Muscle layer of duodenum (tissue), 2 donors: ENCODE data around the gene GID8.

Experiments
- H3K27ac ChIP-seq: one replicate; pipeline ENCODE4 v1.7.0; 2013; ENCODE audit warnings: mild to moderate bottlenecking, low read length
- H3K27me3 ChIP-seq: one replicate; pipeline ENCODE4 v1.7.0; 2013; ENCODE audit warnings: low read depth, mild to moderate bottlenecking, control low read depth, low read length
- H3K36me3 ChIP-seq, 2 donors: one replicate each; pipeline ENCODE4 v1.7.0; 2013; ENCODE audit warnings: low read length in 2 of 2, control low read depth in 1 of 2, mild to moderate bottlenecking in 1 of 2; ENCODE audit not compliant: insufficient read depth in 2 of 2, control insufficient read depth in 1 of 2
- H3K4me1 ChIP-seq, 2 donors: one replicate each; pipeline ENCODE4 v1.7.0; 2013; ENCODE audit warnings: low read length in 2 of 2, mild to moderate bottlenecking in 2 of 2, control low read depth in 1 of 2, moderate library complexity in 1 of 2; ENCODE audit not compliant: insufficient read depth in 2 of 2, control insufficient read depth in 1 of 2
- H3K4me3 ChIP-seq, 2 donors: one replicate each; pipeline ENCODE4 v1.7.0; 2013; ENCODE audit warnings: low read length in 2 of 2, low read depth in 1 of 2, mild to moderate bottlenecking in 1 of 2
- H3K9me3 ChIP-seq, 2 donors: one replicate each; pipeline ENCODE4 v1.7.0; 2013; ENCODE audit warnings: low read length in 2 of 2, control low read depth in 1 of 2, mild to moderate bottlenecking in 1 of 2; ENCODE audit not compliant: control insufficient read depth in 1 of 2
- donor health status: healthy.

GID8 gene

GRCh38 chr20:62937268-62938104 lies 461 bp upstream of the GID8 start:
- H3K9me3 ChIP-seq = no peaks in the 10 kb centered on the region
- peaks cover 9 to 47% of the 10 kb centered on the region in 2 donors for H3K4me1 ChIP-seq
- H3K27me3 ChIP-seq = no peaks in the 10 kb centered on the region
- peak overlapping the region; percentile 77 to 95 for H3K4me3 ChIP-seq
- H3K27ac ChIP-seq = peak overlapping the region; percentile 83
- H3K36me3 ChIP-seq = peaks cover 10 to 22% of the 10 kb centered on the region in 2 donors

DNA sequence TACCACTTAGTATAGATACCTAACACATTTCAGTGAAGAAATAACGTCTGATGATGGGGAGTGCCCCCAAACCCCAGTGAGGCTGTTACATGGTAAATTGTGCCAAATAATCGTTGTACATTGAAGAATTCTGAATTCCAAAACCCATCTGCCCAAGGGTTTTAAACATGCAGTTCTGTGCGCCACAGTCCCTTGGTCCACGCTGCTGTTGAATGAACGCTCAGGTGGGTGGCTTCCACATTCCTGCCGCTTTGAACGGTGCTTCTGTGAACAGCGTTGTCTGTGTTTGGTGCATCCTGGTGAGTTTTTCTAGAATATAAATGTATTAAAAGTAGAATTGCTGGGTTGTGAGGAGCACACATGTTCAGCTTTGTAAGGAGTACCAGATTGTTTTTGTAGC lies 2.9 kb downstream of the GID8 start:
- Histone ChIP-seq H3K27me3 (no peaks in the 10 kb centered on the region), H3K9me3 (no peaks in the 10 kb centered on the region), H3K4me1 (peaks cover 9 to 30% of the 10 kb centered on the region in 2 donors), H3K36me3 (peaks cover 26 to 46% of the 10 kb centered on the region in 2 donors), H3K4me3 (no peak overlapping the region), H3K27ac (no peak overlapping the region)

DNA sequence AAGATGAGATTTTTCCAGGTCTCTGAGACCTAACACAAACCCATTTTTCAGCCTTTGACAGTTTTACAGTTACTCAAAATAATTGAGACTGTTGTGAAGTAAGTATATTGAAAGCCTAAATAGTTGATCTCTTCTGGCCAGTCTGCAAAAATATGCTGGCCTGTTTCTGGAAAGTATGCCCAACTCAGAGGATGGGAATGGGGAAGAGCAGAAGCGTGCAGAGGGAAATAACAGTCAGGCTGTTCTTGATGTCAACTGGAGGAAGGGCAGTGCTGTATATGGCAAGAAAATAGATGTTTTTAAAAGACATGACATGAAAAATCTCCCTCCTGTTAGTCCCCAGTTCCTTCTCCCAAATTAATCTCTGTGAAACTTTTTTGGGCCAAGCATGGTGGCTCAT lies 3.8 kb downstream of the GID8 start:
- H3K27ac ChIP-seq = no peak overlapping the region
- H3K36me3 ChIP-seq = peaks cover 34 to 55% of the 10 kb centered on the region in 2 donors
- peaks cover 9 to 21% of the 10 kb centered on the region in 2 donors for H3K4me1 ChIP-seq

DNA sequence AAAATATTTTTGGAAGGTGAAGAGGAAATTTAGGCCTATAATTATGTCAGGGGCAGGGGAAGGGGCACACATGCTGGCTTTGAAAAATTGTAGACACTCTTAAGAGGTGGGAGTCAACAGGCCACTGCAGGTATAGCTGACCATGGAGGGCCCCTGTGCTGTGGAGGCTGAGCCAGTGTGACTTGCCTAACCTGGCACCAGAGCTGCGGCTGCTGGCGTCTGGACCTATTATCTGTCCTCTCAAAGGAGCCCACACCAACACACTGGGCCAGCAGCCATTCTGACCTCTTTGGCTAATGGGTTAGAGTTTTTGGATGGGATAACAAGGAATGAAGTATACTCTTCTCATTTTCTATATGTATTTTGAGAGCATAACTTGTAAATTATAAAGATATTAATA lies 4.5 kb downstream of the GID8 start:
- Histone ChIP-seq H3K4me1 (peaks cover 9 to 18% of the 10 kb centered on the region in 2 donors), H3K9me3 (no peaks in the 10 kb centered on the region), H3K36me3 (peaks cover 41 to 59% of the 10 kb centered on the region in 2 donors), H3K27me3 (no peaks in the 10 kb centered on the region), H3K4me3 (no peak overlapping the region), H3K27ac (no peak overlapping the region)

More for the DNA sequence above, 3.8 kb downstream of the GID8 start:
- Histone ChIP-seq H3K4me3 (no peak overlapping the region), H3K9me3 (no peaks in the 10 kb centered on the region), H3K27me3 (no peaks in the 10 kb centered on the region)

- no peaks in the 10 kb centered on the region for H3K27me3 ChIP-seq
- H3K27ac ChIP-seq = no peak overlapping the region
- peaks cover 47 to 62% of the 10 kb centered on the region in 2 donors for H3K36me3 ChIP-seq
- no peaks in the 10 kb centered on the region for H3K9me3 ChIP-seq
- H3K4me3 ChIP-seq = no peak overlapping the region
- peaks cover 9 to 18% of the 10 kb centered on the region in 2 donors for H3K4me1 ChIP-seq
These were observed 5.4 kb downstream of the GID8 start for GRCh38 chr20:62943396-62943795.

DNA sequence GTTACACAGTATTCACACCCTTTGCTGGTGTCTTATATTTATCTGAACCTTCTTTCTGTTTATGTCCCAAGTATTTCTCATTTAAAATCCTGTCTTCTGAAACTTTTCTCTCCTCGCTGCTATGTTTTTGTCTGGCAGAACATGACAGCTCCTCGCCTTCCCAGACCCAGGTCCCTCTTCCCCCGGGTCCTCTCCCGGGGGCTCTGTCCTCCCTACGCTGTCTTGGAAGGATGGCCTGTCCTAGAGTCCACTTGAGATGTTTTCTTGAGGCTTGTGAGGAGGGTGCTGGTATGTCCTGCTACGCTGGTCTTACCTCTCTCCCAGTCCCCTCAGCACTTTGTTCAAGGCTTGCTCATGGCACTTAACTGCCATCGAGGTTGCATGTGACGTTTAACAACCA lies 6.2 kb downstream of the GID8 start:
- H3K36me3 ChIP-seq = peaks cover 51 to 67% of the 10 kb centered on the region in 2 donors
- H3K27ac ChIP-seq = no peak overlapping the region
- H3K27me3 ChIP-seq = no peaks in the 10 kb centered on the region
- H3K4me1 ChIP-seq = peaks cover 7 to 13% of the 10 kb centered on the region in 2 donors
- H3K4me3 ChIP-seq = no peak overlapping the region
- H3K9me3 ChIP-seq = no peaks in the 10 kb centered on the region

DNA sequence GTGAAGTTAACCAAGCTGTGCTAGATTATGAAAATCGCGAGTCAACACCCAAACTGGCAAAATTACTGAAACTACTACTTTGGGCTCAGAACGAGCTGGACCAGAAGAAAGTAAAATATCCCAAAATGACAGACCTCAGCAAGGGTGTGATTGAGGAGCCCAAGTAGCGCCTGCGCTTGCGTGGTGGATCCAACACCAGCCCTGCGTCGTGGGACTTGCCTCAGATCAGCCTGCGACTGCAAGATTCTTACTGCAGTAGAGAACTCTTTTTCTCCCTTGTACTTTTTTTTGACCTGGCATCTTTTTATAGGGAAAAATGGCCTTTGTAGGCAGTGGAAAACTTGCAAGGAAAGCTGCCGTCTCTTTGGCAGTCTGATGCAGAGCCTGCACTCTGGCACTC lies 6.8 kb downstream of the GID8 start:
- peaks cover under 1 to 7% of the 10 kb centered on the region in 2 donors for H3K4me1 ChIP-seq

DNA sequence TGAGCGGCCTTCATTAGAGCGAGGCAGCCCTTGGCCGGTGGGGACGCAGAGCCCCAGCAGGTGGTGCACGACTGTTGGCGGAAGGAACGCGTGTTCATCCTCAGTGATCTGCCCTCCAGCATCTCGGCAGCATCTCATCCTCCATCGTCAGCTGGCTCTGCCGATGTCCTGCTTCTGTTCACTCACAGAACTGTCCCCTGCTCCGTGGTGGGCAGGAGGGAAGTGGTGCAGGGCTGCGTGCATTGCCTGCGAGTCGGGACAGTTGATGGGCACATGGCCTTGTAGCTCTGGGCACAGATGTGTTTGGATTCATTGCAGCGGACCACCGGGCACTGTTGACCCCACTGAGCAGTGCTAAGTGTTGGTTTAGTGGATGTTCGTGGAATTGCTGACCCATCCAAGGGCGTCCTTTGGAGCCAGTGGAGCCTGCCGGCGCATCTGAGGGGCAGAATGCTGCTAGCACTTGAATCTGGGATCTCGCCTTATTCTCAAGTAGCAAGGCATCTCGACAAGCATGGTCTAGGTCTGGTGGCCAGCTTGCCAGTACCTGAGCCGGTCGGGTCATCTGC lies 7.9 kb downstream of the GID8 start:
- Histone ChIP-seq H3K27me3 (no peaks in the 10 kb centered on the region), H3K36me3 (peaks cover 52 to 65% of the 10 kb centered on the region in 2 donors), H3K9me3 (no peaks in the 10 kb centered on the region), H3K4me1 (peaks cover 0 to 4% of the 10 kb centered on the region in 2 donors), H3K27ac (no peak overlapping the region), H3K4me3 (no peak overlapping the region)

More for the DNA sequence above, 6.8 kb downstream of the GID8 start:
- H3K27me3 ChIP-seq = no peaks in the 10 kb centered on the region
- H3K9me3 ChIP-seq = no peaks in the 10 kb centered on the region
- H3K36me3 ChIP-seq = peaks cover 52 to 67% of the 10 kb centered on the region in 2 donors
- no peak overlapping the region for H3K27ac ChIP-seq
- no peak overlapping the region for H3K4me3 ChIP-seq

GRCh38 chr20:62946918-62947317 lies 9.0 kb downstream of the GID8 start:
- no peaks in the 10 kb centered on the region for H3K27me3 ChIP-seq
- H3K4me3 ChIP-seq = no peak overlapping the region
- peaks cover 0 to 4% of the 10 kb centered on the region in 2 donors for H3K4me1 ChIP-seq
- peaks cover 52 to 59% of the 10 kb centered on the region in 2 donors for H3K36me3 ChIP-seq
- no peak overlapping the region for H3K27ac ChIP-seq
- no peaks in the 10 kb centered on the region for H3K9me3 ChIP-seq

DNA sequence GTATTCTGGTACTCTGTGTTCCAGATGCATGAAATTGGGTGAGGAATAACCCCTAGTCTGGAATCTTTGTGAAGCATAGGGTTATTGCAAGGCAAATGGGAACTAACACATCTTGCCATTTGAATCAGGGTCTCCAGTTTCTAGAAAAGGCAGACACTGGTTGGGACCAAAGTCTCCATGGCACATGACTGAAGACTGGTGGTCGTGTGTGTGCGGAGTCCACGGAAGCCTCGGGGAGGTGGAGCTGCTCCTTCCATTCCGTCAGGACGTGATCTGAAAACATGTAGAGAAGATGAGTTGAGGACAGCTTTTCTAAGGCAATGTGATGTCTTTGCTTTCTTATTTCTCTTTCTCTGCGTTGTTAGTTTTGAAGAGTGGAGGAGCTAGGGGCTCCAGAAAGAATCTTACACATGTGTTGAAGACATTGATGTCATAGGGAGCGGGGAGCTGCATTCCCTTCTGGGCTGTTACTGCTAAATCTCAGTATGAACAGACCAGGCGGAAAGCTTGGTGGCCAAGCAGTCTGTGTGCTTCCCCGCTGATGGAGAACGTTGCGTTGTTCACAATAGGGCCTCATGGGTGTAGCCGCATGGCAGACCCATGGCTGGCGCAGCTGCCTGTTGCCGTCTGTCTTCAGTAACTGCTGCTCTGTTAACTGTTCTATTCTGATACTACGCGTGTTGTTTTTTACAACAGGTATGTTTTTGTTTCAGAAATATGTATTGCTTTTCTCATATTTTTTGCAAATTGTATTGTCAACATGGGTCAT lies 9.8 kb downstream of the GID8 start:
- Histone ChIP-seq H3K4me3 (no peak overlapping the region), H3K9me3 (no peaks in the 10 kb centered on the region), H3K27me3 (no peaks in the 10 kb centered on the region), H3K4me1 (peaks cover 0 to 10% of the 10 kb centered on the region in 2 donors), H3K27ac (no peak overlapping the region), H3K36me3 (peaks cover 47 to 56% of the 10 kb centered on the region in 2 donors)
